ENCODE data around the gene WFS1. TPM values are rescaled to one million over a fixed set of nuclear protein-coding genes. Genes with fewer than 3 reads are reported as not detected.

Gene WFS1
- total RNA-seq, 1 donor from 2014 or later, result 11.6 TPM

DNA sequence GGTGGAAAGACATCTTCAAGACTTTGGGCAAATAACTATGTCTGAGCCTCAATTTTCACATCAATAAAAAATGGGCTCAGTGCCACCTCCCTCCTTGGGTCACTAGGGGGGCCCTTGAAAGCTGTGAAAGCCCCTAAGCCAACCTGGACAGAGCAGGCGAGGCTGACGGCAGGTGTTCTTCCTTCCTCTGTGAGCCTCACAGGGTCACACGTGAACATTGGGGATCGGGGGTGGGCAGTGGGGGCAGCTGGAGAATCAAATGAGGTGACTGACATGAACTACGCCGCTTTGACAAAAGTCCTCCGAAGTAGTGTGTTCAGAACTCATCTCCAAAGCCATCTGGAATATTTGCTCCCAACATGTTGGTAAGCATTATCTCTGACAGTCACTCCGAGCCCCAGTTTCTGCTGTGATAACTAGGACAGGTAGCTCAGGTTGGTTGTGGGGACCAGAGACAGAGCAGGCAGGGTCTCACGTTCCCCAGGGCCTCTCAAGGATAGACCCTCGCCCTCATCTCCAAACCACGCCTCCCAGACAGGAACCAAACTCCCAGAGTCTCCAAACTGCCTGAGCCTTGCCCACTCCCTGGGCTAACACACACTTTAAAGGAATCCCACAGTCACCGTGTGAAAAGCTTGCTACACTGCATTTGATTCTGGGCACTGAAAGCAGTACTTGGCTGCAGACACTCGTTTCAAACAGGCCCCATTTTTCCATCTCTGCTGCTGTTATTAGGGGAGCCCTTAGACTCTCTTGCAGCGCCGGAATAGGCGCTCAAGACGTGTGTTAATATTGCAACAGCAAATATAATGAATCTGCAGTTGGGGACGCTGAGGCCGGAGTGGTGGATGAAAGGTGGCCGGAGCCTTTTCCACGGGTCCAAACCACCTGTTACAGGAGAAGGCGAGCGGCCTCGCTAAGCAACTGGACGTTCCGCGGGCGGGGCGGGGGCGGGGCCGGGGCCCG, 717 bp upstream of the WFS1 start:
- DNase-seq (ENCODE audit: low read depth), result no peak
- H3K4me3 ChIP-seq (ENCODE audit: low read depth, low read length), result peak overlapping the region; percentile 36
- no peak for TF ChIP-seq CTCF (conservative IDR thresholded peaks at IDR 0.05; ENCODE audit: low read depth, low read length)

GRCh38 chr4:6270636-6271121, 1.0 kb downstream of the WFS1 start:
- no peak for DNase-seq (ENCODE audit: low read depth)
- TF ChIP-seq CTCF (conservative IDR thresholded peaks at IDR 0.05; ENCODE audit: low read depth, low read length), result no peak
- H3K4me3 ChIP-seq (ENCODE audit: low read depth, low read length), result peak overlapping the region; percentile 83

- TF ChIP-seq CTCF (conservative IDR thresholded peaks at IDR 0.05; ENCODE audit: low read depth, low read length), result no peak
- DNase-seq (ENCODE audit: low read depth), result no peak
- no peak overlapping the region for H3K4me3 ChIP-seq (ENCODE audit: low read depth, low read length)
Measured at GRCh38 chr4:6271206-6271605, 1.6 kb downstream of the WFS1 start.

DNA sequence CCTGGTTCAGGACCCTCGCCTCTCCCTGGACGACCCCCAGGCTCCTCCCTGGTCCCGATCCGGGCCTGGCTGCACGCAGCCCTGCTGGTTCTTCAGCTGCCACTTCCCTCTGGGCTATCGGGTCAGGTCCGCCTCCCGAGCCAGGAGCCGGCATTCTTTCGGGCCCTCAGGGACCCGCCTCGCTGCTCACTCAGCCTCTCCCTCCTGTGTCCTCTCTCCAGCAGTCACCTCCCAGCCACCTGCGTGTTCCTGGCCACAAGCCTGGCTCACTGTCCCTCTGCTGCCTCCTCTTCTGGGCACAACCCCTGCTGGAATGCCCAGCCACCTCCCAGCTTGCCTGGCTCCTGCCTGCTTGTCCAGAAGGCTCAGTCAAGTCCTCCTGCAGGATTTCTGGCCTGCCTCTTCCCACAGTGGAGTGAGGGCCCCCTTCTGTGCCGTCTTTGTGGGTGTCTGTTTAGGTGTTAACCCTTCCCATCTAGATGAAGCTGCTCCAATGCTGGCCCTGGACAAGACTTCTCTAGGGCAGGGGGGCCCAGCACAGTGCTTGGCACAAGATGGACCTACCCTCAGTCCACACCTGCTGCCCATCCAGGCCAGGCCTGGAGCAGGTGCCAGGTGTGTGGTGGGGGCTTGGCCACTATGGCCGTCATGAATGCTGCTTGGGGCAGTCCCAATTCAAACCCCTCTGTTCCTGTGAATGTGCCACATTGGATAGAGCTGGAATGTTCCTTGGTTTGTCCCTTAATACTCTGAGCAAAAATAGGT, 2.2 kb downstream of the WFS1 start:
- TF ChIP-seq CTCF (conservative IDR thresholded peaks at IDR 0.05; ENCODE audit: low read depth, low read length), result no peak
- DNase-seq (ENCODE audit: low read depth), result no peak
- no peak overlapping the region for H3K4me3 ChIP-seq (ENCODE audit: low read depth, low read length)

DNA sequence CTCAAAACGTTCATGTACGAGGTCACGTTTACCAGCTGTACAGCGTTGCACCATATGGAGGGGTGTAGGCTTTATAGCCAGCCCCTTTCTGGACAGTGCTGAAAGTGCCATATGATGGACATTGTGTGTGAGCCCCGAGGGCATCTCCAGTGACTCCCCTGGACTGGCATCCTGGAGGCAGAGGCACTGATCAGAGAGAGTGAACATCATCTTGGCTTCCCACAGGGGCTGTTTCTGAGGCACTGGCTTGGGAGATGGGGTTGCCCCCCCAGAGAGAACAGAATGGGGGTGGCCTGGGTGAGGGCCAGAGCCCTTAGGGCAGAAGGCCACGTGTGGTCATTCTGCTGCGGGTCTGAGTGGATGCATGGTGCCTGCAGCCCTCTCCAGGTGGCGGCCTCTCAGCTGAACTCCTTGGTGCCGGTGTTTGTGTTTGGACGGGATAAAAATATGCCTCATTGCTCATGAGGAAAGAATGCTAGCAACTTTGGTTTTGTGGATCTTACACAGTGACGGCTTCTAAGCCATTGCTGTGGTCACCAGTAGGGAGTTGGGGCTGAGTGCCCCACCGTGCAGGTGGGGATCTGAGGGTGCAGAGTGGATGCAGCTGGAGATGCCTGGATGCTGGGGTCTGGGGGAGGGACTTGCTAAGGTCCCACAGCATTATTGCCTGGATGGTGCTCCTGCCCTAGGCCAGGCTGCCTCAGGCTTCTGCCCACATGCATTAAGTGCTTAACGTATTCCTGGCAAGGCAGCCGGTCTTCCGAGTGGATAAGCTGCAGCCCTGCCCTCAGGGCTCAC, 3.4 kb downstream of the WFS1 start:
- H3K4me3 ChIP-seq (ENCODE audit: low read depth, low read length), result no peak overlapping the region
- TF ChIP-seq CTCF (conservative IDR thresholded peaks at IDR 0.05; ENCODE audit: low read depth, low read length), result peak; percentile 15
- no peak for DNase-seq (ENCODE audit: low read depth)

- no peak for DNase-seq (ENCODE audit: low read depth)
- H3K4me3 ChIP-seq (ENCODE audit: low read depth, low read length), result no peak overlapping the region
- TF ChIP-seq CTCF (conservative IDR thresholded peaks at IDR 0.05; ENCODE audit: low read depth, low read length), result no peak
Measured at GRCh38 chr4:6273661-6273990, 4.0 kb downstream of the WFS1 start.
